IMR-90 (cell line): Measurements from ENCODE around the gene SUGCT. TPM values are rescaled to one million over a fixed set of nuclear protein-coding genes. Genes with fewer than 3 reads are reported as not detected.

Experiments used
- ATAC-seq: fragments of 200-7000 bp; cut with Tn5 transposase; 2 replicates; pipeline ENCODE4 v1.9.1; 2020; ENCODE audit warnings: low read depth, mild to moderate bottlenecking, moderate library complexity
- BruUV-seq: library from RNA; stranded (reverse); fragments of 400-500 nt; replicated peaks from 2 replicates; lab custom pipeline; 2021; lab: Mats Ljungman, UMichigan
- CTCF ChIA-PET: fragments of 300-600 bp; formaldehyde crosslinking; extraction: SDS; loops from one replicate; lab custom pipeline; 2021; ENCODE audit warnings: antibody characterized with exemption; lab: Yijun Ruan, JAX
- POLR2A ChIA-PET: fragments of 300-600 bp; sonication (Branson Sonifier 250); formaldehyde crosslinking; loops from one replicate; lab custom pipeline; 2022; ENCODE audit warnings: antibody characterized with exemption; ENCODE audit not compliant: unreplicated experiment; lab: Charles Lee
- DNase-seq: peaks from one replicate; pipeline ENCODE4 v3.0.0; 2013
- H2AFZ ChIP-seq: replicated peaks from 2 replicates; pipeline ENCODE3; 2013; ENCODE audit warnings: low read length, mild to moderate bottlenecking; ENCODE audit not compliant: poor library complexity
- H2AK5ac ChIP-seq: 2 replicates; pipeline ENCODE4 v1.6.1; 2013; ENCODE audit warnings: low read depth, low read length, inconsistent platforms
- H2AK9ac ChIP-seq: replicated peaks from 2 replicates; pipeline ENCODE3; 2013; ENCODE audit warnings: mild to moderate bottlenecking, low read depth, low read length, moderate library complexity; ENCODE audit not compliant: poor library complexity
- H2BK120ac ChIP-seq: 2 replicates; pipeline ENCODE4 v1.6.1; 2013; ENCODE audit warnings: low read depth, low read length, inconsistent platforms
- H2BK15ac ChIP-seq: 3 replicates; pipeline ENCODE4 v1.6.1; 2013; ENCODE audit warnings: low read depth, low read length, inconsistent platforms
- H2BK20ac ChIP-seq: 2 replicates; pipeline ENCODE4 v1.6.1; 2013; ENCODE audit warnings: low read depth, mild to moderate bottlenecking, inconsistent platforms, low read length, moderate library complexity
- H2BK5ac ChIP-seq: 2 replicates; pipeline ENCODE4 v1.6.1; 2013; ENCODE audit warnings: mild to moderate bottlenecking, low read depth, low read length, inconsistent platforms; ENCODE audit not compliant: poor library complexity, severe bottlenecking
- H3K14ac ChIP-seq: replicated peaks from 2 replicates; pipeline ENCODE4 v1.6.1; 2013; ENCODE audit warnings: low read depth, low read length, inconsistent platforms
- H3K18ac ChIP-seq: 2 replicates; pipeline ENCODE4 v1.6.1; 2013; ENCODE audit warnings: low read depth, low read length, control low read depth
- H3K23ac ChIP-seq: 2 replicates; pipeline ENCODE4 v1.6.1; 2013; ENCODE audit warnings: low read depth, low read length, inconsistent platforms
- H3K27ac ChIP-seq: 2 replicates; pipeline ENCODE4 v1.5.1; 2013; ENCODE audit warnings: mild to moderate bottlenecking, control low read depth, low read length; ENCODE audit not compliant: insufficient read depth
- H3K27me3 ChIP-seq: 2 replicates; pipeline ENCODE4 v1.6.1; 2013; ENCODE audit warnings: low read length; ENCODE audit not compliant: control insufficient read depth, insufficient read depth
- H3K36me3 ChIP-seq: 2 replicates; pipeline ENCODE4 v1.6.1; 2013; ENCODE audit warnings: low read length, mixed read lengths; ENCODE audit not compliant: control insufficient read depth, insufficient read depth
- H3K4ac ChIP-seq: 2 replicates; pipeline ENCODE4 v1.6.1; 2013; ENCODE audit warnings: low read depth, low read length, inconsistent platforms
- H3K4me1 ChIP-seq: 2 replicates; pipeline ENCODE4 v1.6.1; 2013; ENCODE audit warnings: low read length, mixed read lengths; ENCODE audit not compliant: control insufficient read depth, insufficient read depth
- H3K4me2 ChIP-seq: 2 replicates; pipeline ENCODE4 v1.6.1; 2013; ENCODE audit warnings: low read depth, mild to moderate bottlenecking, control low read depth, low read length, moderate library complexity
- H3K4me3 ChIP-seq: 2 replicates; pipeline ENCODE4 v1.5.1; 2013; ENCODE audit warnings: low read depth, mild to moderate bottlenecking, control low read depth, low read length, moderate library complexity; ENCODE audit not compliant: insufficient read depth
- H3K56ac ChIP-seq: 2 replicates; pipeline ENCODE4 v1.6.1; 2013; ENCODE audit warnings: low read length, inconsistent platforms; ENCODE audit not compliant: insufficient read depth; ENCODE audit errors: extremely low read depth
- H3K79me1 ChIP-seq, 2 experiments: 2 replicates each; pipeline ENCODE4 v1.6.1; 2013; ENCODE audit warnings: low read length in 2 of 2, inconsistent platforms in 1 of 2, low read depth in 1 of 2
- H3K9ac ChIP-seq: 2 replicates; pipeline ENCODE4 v1.6.1; 2013; ENCODE audit warnings: low read depth, low read length, control low read depth
- H3K9me1 ChIP-seq: 2 replicates; pipeline ENCODE4 v1.6.1; 2013; ENCODE audit warnings: low read length, inconsistent platforms; ENCODE audit not compliant: insufficient read depth
- H3K9me3 ChIP-seq: 2 replicates; pipeline ENCODE4 v1.6.1; 2013; ENCODE audit warnings: low read length; ENCODE audit not compliant: control insufficient read depth, insufficient read depth
- H4K20me1 ChIP-seq: 2 replicates; pipeline ENCODE4 v1.6.1; 2013; ENCODE audit warnings: low read length, inconsistent platforms; ENCODE audit not compliant: insufficient read depth
- H4K5ac ChIP-seq: 2 replicates; pipeline ENCODE4 v1.6.1; 2013; ENCODE audit warnings: mild to moderate bottlenecking, low read depth, low read length, control low read depth
- H4K8ac ChIP-seq, 2 experiments: 2 replicates each; pipeline ENCODE4 v1.6.1; 2013; ENCODE audit warnings: low read depth in 2 of 2, low read length in 2 of 2, control low read depth in 1 of 2, inconsistent platforms in 1 of 2
- H4K91ac ChIP-seq: 2 replicates; pipeline ENCODE4 v1.6.1; 2013; ENCODE audit warnings: low read depth, low read length, inconsistent platforms; ENCODE audit not compliant: insufficient read depth
- BHLHE40 ChIP-seq: fragments of 150-350 bp; IDR thresholded peaks from 2 replicates; pipeline ENCODE4 v1.6.1; 2016; ENCODE audit warnings: mild to moderate bottlenecking, low read depth, low read length
- CEBPB ChIP-seq: IDR thresholded peaks from 2 replicates; pipeline ENCODE4 v1.6.1; 2012; ENCODE audit warnings: low read depth, low read length, improper control_type of control experiment
- CHD1 ChIP-seq: IDR thresholded peaks from 2 replicates; pipeline ENCODE4 v1.6.1; 2012; ENCODE audit warnings: low read depth, low read length, improper control_type of control experiment
- ELK1 ChIP-seq: fragments of 150-350 bp; IDR thresholded peaks from 2 replicates; pipeline ENCODE4 v1.6.1; 2016; ENCODE audit warnings: low read depth, mild to moderate bottlenecking, low read length, moderate library complexity, borderline replicate concordance
- FOS ChIP-seq: fragments of 150-350 bp; IDR thresholded peaks from 2 replicates; pipeline ENCODE4 v1.6.1; 2016; ENCODE audit warnings: low read depth, low read length
- MAFK ChIP-seq: IDR thresholded peaks from 2 replicates; pipeline ENCODE4 v1.6.1; 2012; ENCODE audit warnings: low read depth, low read length, improper control_type of control experiment
- MAZ ChIP-seq: IDR thresholded peaks from 2 replicates; pipeline ENCODE4 v1.6.1; 2012; ENCODE audit warnings: low read depth, mild to moderate bottlenecking, low read length, improper control_type of control experiment, moderate library complexity, borderline replicate concordance
- MXI1 ChIP-seq: IDR thresholded peaks from 2 replicates; pipeline ENCODE4 v1.6.1; 2012; ENCODE audit warnings: low read depth, mild to moderate bottlenecking, low read length, moderate library complexity, borderline replicate concordance
- NFE2L2 ChIP-seq: fragments of 150-350 bp; IDR thresholded peaks from 2 replicates; pipeline ENCODE4 v1.6.1; 2016; ENCODE audit warnings: low read depth, mild to moderate bottlenecking, low read length
- POLR2A ChIP-seq: IDR thresholded peaks from 2 replicates; pipeline ENCODE4 v1.6.1; 2012; ENCODE audit warnings: mild to moderate bottlenecking, low read depth, low read length
- RAD21 ChIP-seq: IDR thresholded peaks from 2 replicates; pipeline ENCODE4 v1.6.1; 2012; ENCODE audit warnings: low read length, improper control_type of control experiment
- RCOR1 ChIP-seq: IDR thresholded peaks from 2 replicates; pipeline ENCODE4 v1.6.1; 2012; ENCODE audit warnings: mild to moderate bottlenecking, low read length, improper control_type of control experiment; ENCODE audit not compliant: insufficient replicate concordance
- RFX5 ChIP-seq: IDR thresholded peaks from 2 replicates; pipeline ENCODE4 v1.8.0; 2012; ENCODE audit warnings: low read depth, mild to moderate bottlenecking, low read length, moderate library complexity
- SMC3 ChIP-seq: fragments of 150-350 bp; IDR thresholded peaks from 2 replicates; pipeline ENCODE4 v1.6.1; 2016; ENCODE audit warnings: low read depth, mild to moderate bottlenecking, antibody characterized with exemption, low read length, moderate library complexity
- WGBS, 2 experiments: methylation state at CpG; one replicate each; pipeline versions ENCODE4 v1.1.5 to v1.1.7; 2013; ENCODE audit warnings: missing lambda C conversion rate in 2 of 2; ENCODE audit not compliant: insufficient read length in 1 of 2; ENCODE audit errors: extremely low coverage in 2 of 2; 5-methylcytosine and 5-hydroxymethylcytosine counted together
- dilution Hi-C: fragments of 300-500 bp; cut with HindIII; formaldehyde crosslinking; loops from one replicate; pipeline ENCODE4 v1.14.3; 2018; ENCODE audit warnings: low sequenced_read_pairs; ENCODE audit not compliant: unreplicated experiment
- in situ Hi-C: fragments of 300-500 bp; cut with MboI; formaldehyde crosslinking; loops from 3 replicates; pipeline ENCODE4 v1.14.3; 2019; ENCODE audit warnings: low sequenced_read_pairs, inconsistent platforms, mixed read lengths
- intact Hi-C: fragments of 100-400 bp; cut with micrococcal nuclease; formaldehyde crosslinking; loops from 2 replicates; pipeline ENCODE4 v1.10.0; 2022
- polyA plus RNA-seq, 3 experiments: library from polyadenylated mRNA; depleted of rRNA; stranded (reverse); fragments of >200 nt; gene quantifications; 2 replicates each; pipeline ENCODE4 v1.2.3, GENCODE V29; 2012; ENCODE audit warnings: low replicate concordance in 1 of 3
- total RNA-seq: library from RNA; depleted of rRNA; stranded (reverse); fragments of >200 nt; gene quantifications from 2 replicates; pipeline ENCODE4 v1.2.3, GENCODE V29; 2012
- TF ChIP-seq, protein P1 (sequence below): fragments of 150-350 bp; IDR thresholded peaks from 2 replicates; pipeline ENCODE4 v1.6.1; 2017; ENCODE audit warnings: mild to moderate bottlenecking, antibody characterized with exemption, low read length, low read depth
- TF ChIP-seq, protein P2 (sequence below): conservative IDR thresholded peaks from 2 replicates; pipeline ENCODE4 v1.5.1; 2012; ENCODE audit warnings: mild to moderate bottlenecking, low read depth, low read length, improper control_type of control experiment

SUGCT gene
- total and polyA plus RNA-seq, 2 of the 4 experiments (the other 2 are of a cell fraction): 5.9 to 8.3 TPM

- H4K91ac ChIP-seq: peak overlapping the region; percentile 92
- peak overlapping the region; percentile 96 for H2BK5ac ChIP-seq
- DNase-seq (no peak), ATAC-seq (no peak; the same call in 1 of the 2 replicates)
- dilution Hi-C loops (no loop called here), in situ Hi-C loops (no loop called here), intact Hi-C loops (no loop called here)
- H2BK15ac ChIP-seq: peak overlapping the region; percentile 84; the same call in 2 of the 3 replicates
- peak overlapping the region; percentile 55 to 92; a peak in 3 of 4 replicates for H4K8ac ChIP-seq
- H3K18ac ChIP-seq: peak overlapping the region; percentile 89; the same call in 1 of the 2 replicates
- H3K56ac ChIP-seq: no peak overlapping the region
- H3K27ac ChIP-seq: peak overlapping the region; percentile 26; the same call in 1 of the 2 replicates
- peak overlapping the region; percentile 93; the same call in 1 of the 2 replicates for H2AK5ac ChIP-seq
- peak overlapping the region; percentile 82 for H2AFZ ChIP-seq
- H3K14ac ChIP-seq: peak overlapping the region; percentile 90
- WGBS, 2 experiments: no CpG with 5 or more reads among the region's 2 CpGs
- H3K4me2 ChIP-seq: no peak overlapping the region
- peak overlapping the region; percentile 86 for H2AK9ac ChIP-seq
- CTCF ChIA-PET: no interaction called here
- no peak for TF ChIP-seq POLR2A
- TF ChIP-seq MAZ: no peak
- TF ChIP-seq RCOR1: no peak
- no peak for TF ChIP-seq CEBPB
- TF ChIP-seq MAFK: no peak
- no peak for TF ChIP-seq SMC3
- no peak for TF ChIP-seq BHLHE40
- TF ChIP-seq RAD21: no peak
- no peak for TF ChIP-seq FOS
- no peak for TF ChIP-seq NFE2L2
- TF ChIP-seq, protein P1, sequence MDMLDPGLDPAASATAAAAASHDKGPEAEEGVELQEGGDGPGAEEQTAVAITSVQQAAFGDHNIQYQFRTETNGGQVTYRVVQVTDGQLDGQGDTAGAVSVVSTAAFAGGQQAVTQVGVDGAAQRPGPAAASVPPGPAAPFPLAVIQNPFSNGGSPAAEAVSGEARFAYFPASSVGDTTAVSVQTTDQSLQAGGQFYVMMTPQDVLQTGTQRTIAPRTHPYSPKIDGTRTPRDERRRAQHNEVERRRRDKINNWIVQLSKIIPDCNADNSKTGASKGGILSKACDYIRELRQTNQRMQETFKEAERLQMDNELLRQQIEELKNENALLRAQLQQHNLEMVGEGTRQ: no peak
- TF ChIP-seq MXI1: no peak
- TF ChIP-seq, protein P2, sequence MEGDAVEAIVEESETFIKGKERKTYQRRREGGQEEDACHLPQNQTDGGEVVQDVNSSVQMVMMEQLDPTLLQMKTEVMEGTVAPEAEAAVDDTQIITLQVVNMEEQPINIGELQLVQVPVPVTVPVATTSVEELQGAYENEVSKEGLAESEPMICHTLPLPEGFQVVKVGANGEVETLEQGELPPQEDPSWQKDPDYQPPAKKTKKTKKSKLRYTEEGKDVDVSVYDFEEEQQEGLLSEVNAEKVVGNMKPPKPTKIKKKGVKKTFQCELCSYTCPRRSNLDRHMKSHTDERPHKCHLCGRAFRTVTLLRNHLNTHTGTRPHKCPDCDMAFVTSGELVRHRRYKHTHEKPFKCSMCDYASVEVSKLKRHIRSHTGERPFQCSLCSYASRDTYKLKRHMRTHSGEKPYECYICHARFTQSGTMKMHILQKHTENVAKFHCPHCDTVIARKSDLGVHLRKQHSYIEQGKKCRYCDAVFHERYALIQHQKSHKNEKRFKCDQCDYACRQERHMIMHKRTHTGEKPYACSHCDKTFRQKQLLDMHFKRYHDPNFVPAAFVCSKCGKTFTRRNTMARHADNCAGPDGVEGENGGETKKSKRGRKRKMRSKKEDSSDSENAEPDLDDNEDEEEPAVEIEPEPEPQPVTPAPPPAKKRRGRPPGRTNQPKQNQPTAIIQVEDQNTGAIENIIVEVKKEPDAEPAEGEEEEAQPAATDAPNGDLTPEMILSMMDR: no peak
- no peak for TF ChIP-seq RFX5
- no peak for TF ChIP-seq ELK1
- TF ChIP-seq CHD1: no peak
- no peaks in the 10 kb centered on the region for H3K27me3 ChIP-seq
- no TSS peak for BruUV-seq
- peak overlapping the region; percentile 94 for H2BK20ac ChIP-seq
- no peaks in the 10 kb centered on the region for H3K36me3 ChIP-seq
- no peak overlapping the region for H3K4me3 ChIP-seq
- no peak overlapping the region for H3K9ac ChIP-seq
- H3K9me1 ChIP-seq: peaks cover 5% of the 10 kb centered on the region; the same call in 1 of the 2 replicates
- peaks cover 2% of the 10 kb centered on the region; the same call in 1 of the 2 replicates for H3K9me3 ChIP-seq
- H3K23ac ChIP-seq: peak overlapping the region; percentile 84
- POLR2A ChIA-PET: no interaction called here
- peaks cover 10% of the 10 kb centered on the region for H3K4me1 ChIP-seq
- peak overlapping the region; percentile 94 for H3K4ac ChIP-seq
- peak overlapping the region; percentile 97 for H2BK120ac ChIP-seq
- no peaks in the 10 kb centered on the region for H4K20me1 ChIP-seq
- H4K5ac ChIP-seq: peak overlapping the region; percentile 85
- no peaks in the 10 kb centered on the region for H3K79me1 ChIP-seq
Observed at GRCh38 chr7:40815022-40815421, 680.2 kb downstream of the SUGCT start.
